Right hindlimb (tissue), 1 donor: Measurements from ENCODE around the gene CCDC12.

Experiments
- DNase-seq: peaks from one replicate; pipeline ENCODE4 v3.0.0-alpha.2; 2018

The CCDC12 gene

GRCh38 chr3:46935168-46935858 lies 41.2 kb downstream of the CCDC12 start:
- peak; percentile 83 for DNase-seq

DNA sequence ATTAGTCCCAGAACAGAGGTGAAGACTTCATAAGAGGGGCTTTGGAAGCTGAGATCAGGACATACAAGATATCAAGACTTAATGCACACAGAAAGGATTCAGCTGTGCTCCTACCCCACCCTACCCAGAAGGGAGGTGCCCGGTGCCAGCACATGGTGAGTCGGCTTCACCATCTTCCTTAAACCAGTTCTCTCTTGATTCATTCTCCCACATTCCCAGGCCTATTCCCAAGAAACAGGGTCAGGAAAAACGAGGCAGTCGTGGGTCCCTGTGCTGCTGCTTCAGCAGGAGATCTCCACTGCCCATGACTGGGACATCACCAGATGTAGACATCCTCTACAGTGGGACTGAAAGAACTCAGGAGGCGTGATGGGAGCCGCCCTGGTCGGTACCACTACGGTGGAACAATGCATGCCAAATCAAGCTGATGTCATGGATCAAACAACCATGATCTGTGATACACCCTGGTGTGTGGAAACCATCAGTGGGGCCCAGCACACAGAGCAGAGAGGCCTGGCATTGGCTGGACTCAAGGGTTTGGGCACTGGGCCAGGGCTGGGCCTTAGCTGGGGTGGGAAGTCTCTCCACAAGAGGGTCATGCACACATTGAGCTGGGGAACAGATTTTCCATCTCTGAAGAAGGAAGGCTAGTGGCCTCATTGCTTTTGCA lies 41.9 kb downstream of the CCDC12 start:
- DNase-seq = peak; percentile 52

GRCh38 chr3:46934072-46934471 lies 42.5 kb downstream of the CCDC12 start:
- no peak for DNase-seq

GRCh38 chr3:46933261-46933660 lies 43.3 kb downstream of the CCDC12 start:
- DNase-seq = no peak

DNA sequence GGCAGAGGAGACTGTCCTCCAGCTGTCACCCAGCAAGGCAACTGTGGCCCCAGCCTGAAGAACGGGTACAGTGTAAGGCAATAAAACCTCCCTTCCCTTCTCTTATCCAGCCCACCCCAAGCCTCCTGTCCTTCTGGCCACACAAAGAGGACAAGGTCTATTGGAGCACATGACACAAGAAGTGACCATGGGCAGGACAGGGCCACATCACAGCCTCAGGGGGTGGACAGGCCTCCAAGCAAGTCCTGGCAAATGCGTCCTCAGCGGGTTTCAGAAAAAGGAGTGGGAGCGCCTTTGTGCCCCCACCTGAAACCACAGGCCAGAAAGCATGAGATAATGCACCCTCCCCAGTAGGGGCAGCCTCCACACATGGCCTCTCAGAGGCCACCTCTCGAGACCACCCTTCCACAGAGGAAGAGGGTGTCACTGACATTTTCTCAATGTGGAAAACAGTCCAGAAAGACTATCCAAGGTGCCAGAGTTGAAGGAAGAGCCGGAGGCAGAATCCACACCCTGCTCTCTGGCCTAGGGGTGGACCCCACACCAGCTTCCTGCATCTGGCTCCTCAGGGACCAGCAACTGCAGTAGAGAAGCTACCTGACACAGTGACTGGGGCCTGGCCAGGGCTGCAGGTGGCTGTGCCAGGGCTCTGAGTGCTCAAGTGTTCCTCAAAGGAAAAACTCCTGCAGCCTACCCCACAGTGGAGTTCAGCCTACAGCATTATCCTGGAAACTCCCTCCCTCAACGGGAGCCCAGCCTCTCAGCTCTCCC lies 43.9 kb downstream of the CCDC12 start:
- DNase-seq = no peak

- no peak for DNase-seq
These were observed 44.8 kb downstream of the CCDC12 start for GRCh38 chr3:46931631-46932331.

GRCh38 chr3:46930945-46931403 lies 45.6 kb downstream of the CCDC12 start:
- no peak for DNase-seq

DNA sequence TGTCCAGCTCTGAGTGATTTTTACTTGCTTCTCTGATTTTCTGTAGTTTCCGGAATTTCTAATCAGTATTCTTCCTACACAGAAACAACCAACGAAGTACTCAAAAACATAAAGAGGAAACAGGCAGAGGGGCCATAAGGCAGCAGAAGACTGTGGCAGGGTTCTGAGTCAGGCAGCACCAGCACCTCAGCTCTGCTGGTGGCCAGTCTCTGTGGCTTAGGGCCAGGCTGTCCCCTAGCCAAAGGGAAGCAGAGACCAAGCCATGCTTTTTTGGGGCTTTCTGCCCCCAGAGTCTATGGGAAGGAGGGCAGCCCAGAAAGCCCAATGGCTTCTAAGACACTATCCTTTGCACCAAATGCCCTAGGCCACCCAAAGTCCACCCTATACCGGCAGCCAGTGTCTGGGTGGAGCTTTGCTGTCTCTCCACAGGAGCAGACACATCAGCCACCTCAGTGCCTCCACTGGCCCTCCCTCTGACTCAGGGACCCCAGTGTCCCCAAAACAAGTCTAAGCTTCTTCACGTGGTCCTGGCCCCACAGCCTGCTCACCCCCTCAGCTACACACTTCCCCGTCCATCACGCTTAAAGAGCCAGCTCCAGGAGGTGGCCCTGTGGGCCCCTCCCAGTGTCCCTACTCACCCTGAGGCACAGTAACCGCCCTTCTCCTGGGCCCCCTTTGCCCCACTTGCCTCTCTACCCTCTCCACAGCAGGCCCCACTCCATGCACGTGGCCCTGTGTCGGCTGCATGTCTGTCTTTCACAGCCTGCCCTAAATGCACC lies 46.2 kb downstream of the CCDC12 start:
- DNase-seq = no peak

DNA sequence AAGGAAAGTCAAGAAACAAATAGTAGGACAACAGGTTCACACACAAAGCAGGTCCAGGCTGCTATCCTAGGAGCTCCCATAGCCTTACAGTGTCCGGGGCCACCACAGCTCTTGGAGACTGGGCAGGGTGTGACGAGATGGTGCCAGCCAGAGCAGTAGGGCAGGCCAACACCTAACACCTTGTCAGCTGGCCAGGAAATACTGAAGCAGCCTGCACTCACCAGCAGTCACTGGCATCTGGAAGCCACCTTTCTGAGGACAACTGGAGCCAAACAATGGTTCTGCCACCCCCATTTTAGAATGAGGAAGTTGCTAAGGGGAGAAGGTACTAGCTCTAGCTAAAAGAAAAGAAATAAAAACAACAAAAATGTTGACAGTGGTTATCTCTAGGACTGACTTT lies 47.2 kb downstream of the CCDC12 start:
- no peak for DNase-seq

GRCh38 chr3:46928282-46928681 lies 48.3 kb downstream of the CCDC12 start:
- DNase-seq = no peak

GRCh38 chr3:46927718-46928073 lies 48.8 kb downstream of the CCDC12 start:
- no peak for DNase-seq

DNA sequence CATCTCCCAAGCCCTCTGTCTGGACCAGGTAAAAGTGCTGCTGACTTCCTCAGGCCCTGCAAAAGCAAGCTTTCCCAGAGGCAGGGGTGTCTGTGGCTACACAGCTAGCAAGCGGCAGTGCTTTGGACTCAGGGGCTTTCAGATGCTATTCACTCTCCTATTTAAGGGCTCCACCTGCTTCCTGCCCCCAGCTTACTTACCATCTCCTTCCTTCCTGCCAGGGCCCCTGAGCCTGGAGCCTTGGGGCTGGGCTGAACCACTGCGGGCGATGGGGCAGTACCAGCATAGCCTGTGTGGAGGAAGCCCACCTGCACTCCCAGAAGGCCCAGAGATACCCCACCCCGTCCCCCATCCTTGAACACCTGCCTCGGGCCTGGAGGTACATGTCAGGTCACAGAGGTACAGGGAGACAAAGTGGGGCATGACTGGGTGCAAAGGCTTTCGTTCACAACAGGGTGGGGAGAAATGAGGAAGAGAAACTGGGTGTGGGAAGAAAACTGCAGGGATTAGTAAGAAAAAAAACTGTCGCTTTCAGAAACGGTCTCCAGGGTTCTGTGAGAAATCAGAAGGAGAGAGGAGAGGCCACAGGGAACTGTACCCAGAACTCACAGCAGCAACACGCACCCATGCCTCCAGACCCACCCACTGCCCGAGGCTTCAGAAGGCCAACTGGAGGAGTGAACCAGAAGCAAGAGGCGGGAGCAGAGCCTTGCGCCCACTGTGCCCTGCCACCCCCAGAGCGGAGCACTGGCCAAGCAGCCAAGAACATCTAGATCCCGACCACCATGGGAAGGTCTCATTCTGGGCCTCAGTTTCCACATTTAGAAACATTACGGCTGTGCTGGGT lies 49.5 kb downstream of the CCDC12 start:
- no peak for DNase-seq

DNA sequence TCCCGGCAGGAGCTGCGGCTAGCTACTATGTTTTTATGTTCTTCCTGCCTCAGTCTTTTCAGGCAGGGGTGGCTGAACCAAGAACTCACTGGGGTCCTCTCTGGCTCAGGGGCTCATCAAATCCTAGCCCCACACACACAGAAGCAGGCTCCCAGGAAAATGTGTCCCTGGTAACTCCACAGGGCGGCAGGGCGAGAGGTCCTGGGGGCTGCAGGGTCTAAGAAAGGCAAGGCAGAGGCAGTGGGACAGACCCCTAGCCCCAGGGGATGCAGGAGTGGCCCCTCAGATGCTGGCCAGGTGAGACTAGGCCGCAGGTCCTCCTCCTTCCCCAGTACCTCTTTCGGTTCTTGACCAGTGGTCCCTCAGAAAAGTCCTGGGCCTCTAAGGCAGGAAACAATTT lies 50.1 kb downstream of the CCDC12 start:
- DNase-seq = no peak

GRCh38 chr3:46926039-46926438 lies 50.5 kb downstream of the CCDC12 start:
- DNase-seq = peak; percentile 81

DNA sequence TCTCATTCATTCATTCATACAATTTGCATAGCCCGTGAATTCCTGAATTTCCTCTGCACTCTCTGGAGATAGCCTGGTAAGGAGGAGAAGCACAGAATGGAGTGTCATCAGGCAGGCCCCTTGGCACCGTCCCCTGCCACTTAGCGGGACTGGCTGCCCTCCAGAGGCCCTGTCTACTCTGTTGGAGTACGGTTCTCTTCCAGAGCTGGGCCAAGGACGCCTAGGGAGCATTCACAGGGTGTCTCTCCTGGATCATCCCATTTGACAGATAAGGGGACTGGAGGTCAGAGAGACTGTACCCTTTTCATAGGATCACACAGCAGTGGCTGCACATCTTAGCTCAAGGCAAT lies 51.0 kb downstream of the CCDC12 start:
- DNase-seq = no peak

DNA sequence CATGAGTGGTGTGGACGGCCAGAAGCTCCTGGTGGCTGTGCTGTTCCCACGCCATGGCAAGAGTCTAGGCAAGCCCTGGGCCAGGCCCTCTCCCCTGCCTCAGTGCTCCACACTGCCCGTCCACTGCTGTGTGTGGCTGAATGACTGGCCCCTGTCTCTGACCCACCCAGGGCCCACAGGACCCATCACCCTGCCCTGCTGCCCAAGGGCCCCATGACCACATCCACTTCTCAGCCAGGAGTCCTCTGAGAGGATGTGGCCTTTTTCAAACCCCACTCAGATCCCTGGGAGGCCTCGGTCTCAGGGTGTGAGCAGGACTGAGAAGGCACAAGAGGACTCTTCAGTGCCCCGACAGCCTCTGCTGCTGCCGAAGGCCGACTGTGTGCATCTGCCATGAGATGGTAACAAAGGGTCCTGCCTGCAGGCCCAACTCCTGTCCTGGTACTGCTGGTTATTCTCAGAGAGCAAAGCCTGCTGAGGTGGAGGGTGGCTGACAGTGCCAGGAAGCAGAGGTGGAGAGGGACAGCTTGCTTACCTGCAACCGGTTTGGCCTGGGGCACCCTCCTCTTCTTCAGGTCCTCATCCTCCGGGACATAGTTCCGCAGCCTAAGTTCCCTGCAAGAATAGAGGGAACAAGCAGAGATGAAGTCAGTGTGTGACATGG lies 51.5 kb downstream of the CCDC12 start:
- DNase-seq = no peak

DNA sequence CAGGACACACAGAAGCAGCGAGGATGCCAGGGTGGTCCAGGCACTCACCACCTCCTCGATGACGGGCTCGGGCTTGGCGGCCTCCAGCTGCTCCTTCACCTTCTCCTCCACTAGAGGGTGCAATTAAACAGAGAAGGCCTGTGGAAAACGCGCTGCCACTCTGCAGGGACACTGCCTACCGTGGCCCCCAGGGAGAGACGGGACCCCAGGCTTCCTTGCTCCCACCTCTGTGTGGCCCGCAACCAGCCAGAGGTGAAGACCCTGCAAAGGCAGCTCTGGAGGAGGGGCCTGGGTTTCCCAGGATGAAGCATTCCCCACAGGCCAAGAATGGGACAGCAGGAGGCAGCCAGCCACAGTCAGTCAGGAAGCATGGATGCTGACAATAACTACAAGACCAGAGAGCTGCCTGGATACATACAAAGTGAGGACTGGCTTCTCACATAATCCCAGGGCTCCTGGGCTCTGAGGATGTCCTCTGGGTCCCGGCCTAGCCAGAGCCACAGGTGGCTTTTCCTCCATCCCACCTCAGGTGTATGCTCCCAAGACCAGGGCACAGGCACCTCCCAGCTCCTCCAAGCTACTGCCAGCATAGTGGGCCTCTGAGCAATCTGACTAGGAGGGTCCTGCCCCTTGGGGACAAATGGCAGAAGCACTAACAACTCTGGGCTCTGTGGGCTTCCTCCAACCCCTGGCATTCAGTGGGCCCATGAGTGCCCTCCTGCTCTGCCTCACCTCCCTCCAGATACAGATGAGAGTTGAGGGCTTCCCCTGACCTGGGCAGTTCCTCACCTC lies 52.8 kb downstream of the CCDC12 start:
- DNase-seq = no peak

DNA sequence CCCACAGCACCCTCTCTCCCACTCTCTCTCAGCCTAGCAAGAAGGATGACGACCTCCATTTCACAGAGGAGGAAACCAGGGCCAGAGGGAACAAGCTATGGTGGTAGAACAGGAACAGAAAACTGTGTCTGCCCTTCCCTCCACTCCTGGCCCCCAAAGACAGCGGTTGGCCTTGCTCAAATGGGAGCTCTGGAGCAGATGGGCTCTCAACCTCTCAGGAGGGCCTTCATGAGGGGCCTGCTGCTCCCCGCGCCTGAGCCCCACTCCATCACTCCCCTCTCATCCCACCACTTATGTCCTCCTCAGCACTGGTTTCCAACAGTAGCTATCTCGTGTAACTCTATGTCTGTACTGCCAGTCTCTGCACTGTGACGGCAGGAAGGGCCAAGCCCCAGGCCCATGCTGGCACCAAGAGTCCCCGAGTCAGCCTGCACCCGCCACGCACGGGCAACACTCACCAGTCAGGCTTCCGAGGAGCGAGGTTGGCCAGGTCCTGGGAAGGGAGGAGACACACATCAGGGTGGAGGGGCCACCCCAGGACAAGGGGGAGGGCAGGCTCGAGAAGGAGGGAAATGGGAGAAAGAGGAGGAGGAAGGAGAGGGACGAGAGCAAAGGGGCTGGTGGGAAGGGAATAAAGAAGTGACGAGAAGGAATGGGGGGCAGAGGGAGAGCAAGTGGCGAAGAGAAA lies 53.5 kb downstream of the CCDC12 start:
- no peak for DNase-seq

DNA sequence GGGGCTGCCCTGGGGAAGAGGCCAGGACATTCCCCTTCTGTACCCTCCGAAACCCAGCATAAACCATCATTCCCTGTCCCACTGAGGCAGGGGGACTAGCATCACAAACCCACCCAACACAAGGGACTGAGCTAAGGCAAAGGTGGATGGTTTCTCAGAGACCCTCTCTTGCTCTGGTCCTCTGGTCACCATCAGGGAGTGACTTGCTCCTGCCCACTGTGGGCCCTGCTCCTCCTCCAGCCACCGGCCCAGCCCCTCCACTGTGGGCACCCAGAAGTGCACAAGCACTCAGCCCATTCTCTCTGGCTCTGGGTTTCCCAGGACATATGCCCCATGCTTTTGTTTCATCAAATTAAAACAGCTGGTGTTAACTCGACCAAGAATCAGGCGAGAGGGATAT lies 54.1 kb downstream of the CCDC12 start:
- no peak for DNase-seq

DNA sequence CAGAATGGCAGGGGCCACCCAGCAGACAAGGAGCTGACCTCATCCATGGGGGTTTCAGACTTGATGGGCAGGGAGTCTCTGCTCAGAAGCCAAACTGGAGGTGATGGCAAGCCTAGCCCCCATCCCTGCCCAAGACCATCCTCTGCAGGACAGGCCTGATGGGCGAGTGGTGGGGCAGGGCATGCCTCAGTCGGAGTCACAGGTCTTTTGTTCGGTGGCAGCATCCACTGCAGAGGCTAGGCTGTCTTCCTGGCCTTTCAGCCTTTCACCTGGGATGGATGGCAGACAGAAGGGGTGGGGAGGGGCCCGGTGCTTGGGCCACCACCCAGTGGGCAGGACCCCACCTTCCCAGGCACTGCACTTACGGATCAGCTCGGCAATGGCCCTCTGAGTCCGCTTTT lies 54.7 kb downstream of the CCDC12 start:
- no peak for DNase-seq
